Measurements from ENCODE around the gene PDE3A. TPM values are rescaled to one million over a fixed set of nuclear protein-coding genes. Genes with fewer than 3 reads are reported as not detected.
"Not testable (repeated sequence)": the region's sequence is repeated elsewhere in the genome, so short reads cannot be mapped to it uniquely, and the experiment has no call there.

PDE3A gene
- total and polyA plus RNA-seq, 4 experiments from 2014 or later, result not detected

DNA sequence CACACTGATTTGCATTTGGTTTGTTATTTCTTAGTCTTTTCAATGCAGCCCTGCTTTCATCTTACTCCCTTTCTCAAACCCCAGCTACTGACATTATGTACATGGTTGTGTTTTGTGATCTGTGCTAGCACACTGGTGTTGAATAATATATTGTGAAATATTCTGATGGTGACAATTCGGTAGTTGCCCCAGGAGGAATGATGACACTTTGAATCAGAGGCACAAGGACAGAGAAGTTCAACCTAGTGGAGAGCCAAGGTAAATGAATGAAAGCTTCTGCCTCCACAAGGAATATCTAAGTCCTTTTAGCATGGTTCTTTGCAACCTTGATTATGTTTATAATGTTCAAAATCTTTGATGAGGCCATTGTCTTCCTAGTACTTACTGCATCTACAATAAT, 159.9 kb downstream of the PDE3A start:
- Mint-ChIP-seq H3K4me1 (no peaks in the 10 kb centered on the region), H3K27ac (no peak overlapping the region)

DNA sequence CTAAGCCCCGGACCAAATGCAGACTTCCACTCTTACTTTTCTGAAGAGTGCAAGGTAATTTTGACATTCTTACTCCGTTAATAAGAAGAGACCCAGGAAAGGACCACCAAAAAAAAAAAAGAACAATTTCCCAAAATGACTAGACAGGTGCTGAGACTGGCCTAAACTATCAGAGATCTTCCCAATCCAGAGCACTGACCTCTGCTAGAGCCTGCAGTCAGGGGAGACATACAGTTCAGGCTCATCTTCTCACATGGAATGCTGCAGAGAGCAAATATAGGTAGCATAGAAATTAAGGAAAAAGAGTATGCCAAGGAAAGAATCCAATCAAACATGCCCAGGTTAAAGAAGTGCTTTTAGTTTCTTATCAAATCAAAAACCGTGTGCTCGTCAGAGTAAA, 177.9 kb downstream of the PDE3A start:
- ChIA-PET POLR2A (ENCODE audit: partially characterized antibody) (no interaction called here), CTCF (ENCODE audit: partially characterized antibody) (no interaction called here)
- Histone ChIP-seq H3K27me3 (ENCODE audit: insufficient read depth, low read length) (no peaks in the 10 kb centered on the region), H3K36me3 (ENCODE audit: insufficient read depth, low read length) (no peaks in the 10 kb centered on the region), H3K4me1 (ENCODE audit: insufficient read depth, low read length) (no peaks in the 10 kb centered on the region), H3K4me3 (ENCODE audit: low read length in 2 of 2) (no peak overlapping the region), H3K9me3 (ENCODE audit: control insufficient read depth in 1 of 2, low read length in 2 of 2) (no peaks in the 10 kb centered on the region), H3K27ac (ENCODE audit: low read depth, low read length) (no peak overlapping the region)
- Mint-ChIP-seq H3K27ac (no peak overlapping the region), H3K27me3 (no peaks in the 10 kb centered on the region), H3K9me3 (no peaks in the 10 kb centered on the region), H3K4me3 (no peak overlapping the region), H3K4me1 (no peaks in the 10 kb centered on the region), H3K36me3 (no peaks in the 10 kb centered on the region)
- intact Hi-C loops (cut with micrococcal nuclease), result no loop called here
- DNase-seq, result no peak

More for the DNA sequence above, 159.9 kb downstream of the PDE3A start:
- H3K36me3 Mint-ChIP-seq, result no peaks in the 10 kb centered on the region
- no peak overlapping the region for H3K4me3 ChIP-seq (ENCODE audit: low read length in 2 of 2)
- no peaks in the 10 kb centered on the region for H3K27me3 ChIP-seq (ENCODE audit: insufficient read depth, low read length)
- no peak overlapping the region for H3K27ac ChIP-seq (ENCODE audit: low read depth, low read length)
- CTCF ChIA-PET (ENCODE audit: partially characterized antibody), result no interaction called here
- H3K27me3 Mint-ChIP-seq, result no peaks in the 10 kb centered on the region
- no peaks in the 10 kb centered on the region for H3K36me3 ChIP-seq (ENCODE audit: insufficient read depth, low read length)
- H3K4me1 ChIP-seq (ENCODE audit: insufficient read depth, low read length), result no peaks in the 10 kb centered on the region
- no peak overlapping the region for H3K4me3 Mint-ChIP-seq
- POLR2A ChIA-PET (ENCODE audit: partially characterized antibody), result no interaction called here
- intact Hi-C loops (cut with micrococcal nuclease), result no loop called here
- peaks cover 0 to 1% (median 0%) of the 10 kb centered on the region in 8 donors for H3K9me3 Mint-ChIP-seq
- no peaks in the 10 kb centered on the region for H3K9me3 ChIP-seq (ENCODE audit: control insufficient read depth in 1 of 2, low read length in 2 of 2)
- no peak for DNase-seq

GRCh38 chr12:20547816-20548575, 179.7 kb downstream of the PDE3A start:
- CTCF ChIA-PET (ENCODE audit: partially characterized antibody), result no interaction called here
- Histone ChIP-seq H3K27ac (ENCODE audit: low read depth, low read length) (no peak overlapping the region), H3K4me3 (ENCODE audit: low read length in 2 of 2) (no peak overlapping the region), H3K36me3 (ENCODE audit: insufficient read depth, low read length) (no peaks in the 10 kb centered on the region), H3K9me3 (ENCODE audit: control insufficient read depth in 1 of 2, low read length in 2 of 2) (no peaks in the 10 kb centered on the region), H3K27me3 (ENCODE audit: insufficient read depth, low read length) (no peaks in the 10 kb centered on the region), H3K4me1 (ENCODE audit: insufficient read depth, low read length) (no peaks in the 10 kb centered on the region)
- no peak for DNase-seq
- Mint-ChIP-seq H3K27ac (no peak overlapping the region), H3K4me1 (no peaks in the 10 kb centered on the region), H3K27me3 (no peaks in the 10 kb centered on the region), H3K9me3 (peaks cover 0 to 3% (median 0%) of the 10 kb centered on the region in 8 donors), H3K4me3 (no peak overlapping the region), H3K36me3 (no peaks in the 10 kb centered on the region)
- intact Hi-C loops (cut with micrococcal nuclease), result no loop called here
- POLR2A ChIA-PET (ENCODE audit: partially characterized antibody), result no interaction called here

DNA sequence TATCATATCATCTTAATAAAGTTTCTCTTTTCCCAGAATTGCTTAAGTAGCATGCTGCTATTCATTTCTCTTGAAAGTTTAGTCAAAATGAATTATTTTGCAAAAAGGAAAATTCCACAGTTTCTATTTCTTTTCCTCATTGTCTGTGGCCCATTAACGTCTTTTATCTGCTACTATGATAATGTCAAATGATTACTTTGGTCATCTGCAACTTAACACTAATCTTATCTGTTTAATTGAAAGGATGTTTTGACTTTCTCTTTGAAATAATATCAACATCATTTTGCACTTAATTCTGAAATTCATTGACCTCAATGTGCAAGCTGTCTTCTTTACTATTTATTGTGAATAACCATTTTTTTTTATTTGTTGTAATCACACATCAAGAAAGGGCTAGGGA, 180.3 kb downstream of the PDE3A start:
- Mint-ChIP-seq H3K4me3 (no peak overlapping the region), H3K36me3 (no peaks in the 10 kb centered on the region), H3K4me1 (no peaks in the 10 kb centered on the region), H3K27ac (no peak overlapping the region), H3K9me3 (peaks cover 0 to 3% (median 0%) of the 10 kb centered on the region in 8 donors), H3K27me3 (no peaks in the 10 kb centered on the region)
- intact Hi-C loops (cut with micrococcal nuclease), result no loop called here
- Histone ChIP-seq H3K4me1 (ENCODE audit: insufficient read depth, low read length) (no peaks in the 10 kb centered on the region), H3K9me3 (ENCODE audit: control insufficient read depth in 1 of 2, low read length in 2 of 2) (no peaks in the 10 kb centered on the region), H3K27ac (ENCODE audit: low read depth, low read length) (no peak overlapping the region), H3K27me3 (ENCODE audit: insufficient read depth, low read length) (no peaks in the 10 kb centered on the region), H3K36me3 (ENCODE audit: insufficient read depth, low read length) (no peaks in the 10 kb centered on the region), H3K4me3 (ENCODE audit: low read length in 2 of 2) (no peak overlapping the region)
- DNase-seq, result no peak
- POLR2A ChIA-PET (ENCODE audit: partially characterized antibody), result no interaction called here
- CTCF ChIA-PET (ENCODE audit: partially characterized antibody), result no interaction called here

- H3K4me1 ChIP-seq (ENCODE audit: insufficient read depth, low read length), result no peaks in the 10 kb centered on the region
- H3K27me3 ChIP-seq (ENCODE audit: insufficient read depth, low read length), result no peaks in the 10 kb centered on the region
- Mint-ChIP-seq H3K4me1 (no peaks in the 10 kb centered on the region), H3K27ac (no peak overlapping the region), H3K4me3 (no peak overlapping the region), H3K36me3 (no peaks in the 10 kb centered on the region), H3K27me3 (no peaks in the 10 kb centered on the region), H3K9me3 (peaks cover 0 to 3% (median 0%) of the 10 kb centered on the region in 8 donors)
- H3K4me3 ChIP-seq (ENCODE audit: low read length in 2 of 2), result no peak overlapping the region
- CTCF ChIA-PET (ENCODE audit: partially characterized antibody), result no interaction called here
- POLR2A ChIA-PET (ENCODE audit: partially characterized antibody), result no interaction called here
- no peaks in the 10 kb centered on the region for H3K9me3 ChIP-seq (ENCODE audit: control insufficient read depth in 1 of 2, low read length in 2 of 2)
- no peak overlapping the region for H3K27ac ChIP-seq (ENCODE audit: low read depth, low read length)
- no peak for DNase-seq
- intact Hi-C loops (cut with micrococcal nuclease), result no loop called here
- H3K36me3 ChIP-seq (ENCODE audit: insufficient read depth, low read length), result no peaks in the 10 kb centered on the region
Observed at GRCh38 chr12:20549108-20549719, 180.9 kb downstream of the PDE3A start.

DNA sequence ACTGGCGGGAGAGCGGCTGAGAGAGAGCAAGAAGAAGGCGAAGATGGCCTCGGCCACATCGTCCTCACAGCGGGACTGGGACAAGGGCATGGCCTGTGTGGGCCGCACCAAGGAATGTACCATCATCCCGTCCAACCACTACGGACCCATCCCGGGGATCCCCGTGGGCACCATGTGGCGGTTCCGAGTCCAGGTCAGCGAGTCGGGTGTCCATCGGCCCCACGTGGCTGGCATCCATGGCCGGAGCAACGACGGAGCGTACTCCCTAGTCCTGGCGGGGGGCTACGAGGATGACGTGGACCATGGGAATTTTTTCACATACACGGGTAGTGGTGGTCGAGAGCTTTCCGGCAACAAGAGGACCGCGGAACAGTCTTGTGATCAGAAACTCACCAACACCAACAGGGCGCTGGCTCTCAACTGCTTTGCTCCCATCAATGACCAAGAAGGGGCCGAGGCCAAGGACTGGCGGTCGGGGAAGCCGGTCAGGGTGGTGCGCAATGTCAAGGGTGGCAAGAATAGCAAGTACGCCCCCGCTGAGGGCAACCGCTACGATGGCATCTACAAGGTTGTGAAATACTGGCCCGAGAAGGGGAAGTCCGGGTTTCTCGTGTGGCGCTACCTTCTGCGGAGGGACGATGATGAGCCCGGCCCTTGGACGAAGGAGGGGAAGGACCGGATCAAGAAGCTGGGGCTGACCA, 183.6 kb downstream of the PDE3A start:
- H3K36me3 Mint-ChIP-seq; H3K9me3 ChIP-seq (ENCODE audit: control insufficient read depth in 1 of 2, low read length in 2 of 2); H3K27ac ChIP-seq (ENCODE audit: low read depth, low read length); H3K4me3 ChIP-seq (ENCODE audit: low read length in 2 of 2); CTCF ChIA-PET (ENCODE audit: partially characterized antibody); H3K4me3 Mint-ChIP-seq; H3K36me3 ChIP-seq (ENCODE audit: insufficient read depth, low read length); H3K27me3 Mint-ChIP-seq; H3K4me1 Mint-ChIP-seq; H3K27ac Mint-ChIP-seq; POLR2A ChIA-PET (ENCODE audit: partially characterized antibody); H3K4me1 ChIP-seq (ENCODE audit: insufficient read depth, low read length); DNase-seq; H3K9me3 Mint-ChIP-seq; intact Hi-C loops (cut with micrococcal nuclease); H3K27me3 ChIP-seq (ENCODE audit: insufficient read depth, low read length): not testable (repeated sequence)

- H3K36me3 Mint-ChIP-seq; DNase-seq; POLR2A ChIA-PET (ENCODE audit: partially characterized antibody); H3K9me3 Mint-ChIP-seq; H3K27me3 ChIP-seq (ENCODE audit: insufficient read depth, low read length); CTCF ChIA-PET (ENCODE audit: partially characterized antibody); H3K4me1 ChIP-seq (ENCODE audit: insufficient read depth, low read length); H3K4me3 Mint-ChIP-seq; H3K27ac ChIP-seq (ENCODE audit: low read depth, low read length); H3K27ac Mint-ChIP-seq; H3K36me3 ChIP-seq (ENCODE audit: insufficient read depth, low read length); H3K27me3 Mint-ChIP-seq; intact Hi-C loops (cut with micrococcal nuclease); H3K4me3 ChIP-seq (ENCODE audit: low read length in 2 of 2); H3K4me1 Mint-ChIP-seq; H3K9me3 ChIP-seq (ENCODE audit: control insufficient read depth in 1 of 2, low read length in 2 of 2): not testable (repeated sequence)
Observed at GRCh38 chr12:20552586-20552985, 184.2 kb downstream of the PDE3A start.
